ENCODE results near the gene MST1R.
A peak's percentile ranks its signal among the peaks of the same experiment; 100 is the strongest.
"Not testable (repeated sequence)": the region's sequence is repeated elsewhere in the genome, so short reads cannot be mapped to it uniquely, and the experiment has no call there.

Gene MST1R

DNA sequence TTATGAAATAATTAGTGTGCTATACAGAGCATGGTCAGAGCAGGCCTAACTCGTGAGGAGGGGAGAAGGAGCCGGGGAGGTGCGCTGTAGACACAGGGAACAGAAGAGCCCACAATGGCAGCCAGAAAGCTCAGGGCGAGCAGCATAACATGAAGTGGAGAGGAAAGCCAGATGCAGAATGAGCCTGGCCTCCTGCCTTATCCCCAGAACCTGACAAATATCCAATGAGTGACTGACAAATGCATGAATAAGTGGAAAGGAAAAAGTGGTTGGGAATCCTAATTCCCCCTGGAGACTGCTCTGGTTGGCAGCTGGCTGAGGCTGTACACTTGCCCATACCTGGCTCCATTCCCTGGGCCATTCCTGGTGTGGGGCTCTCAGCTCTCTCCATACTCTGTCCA lies 9.2 kb upstream of the MST1R start:
- POLR2A ChIA-PET (ENCODE audit: low non-redundant PET), result no interaction called here
- H3K27ac ChIP-seq, result 0 out of 2 replicates have a peak overlapping the region, but pooled peaks have one; percentile 10
- TF ChIP-seq, protein P1, sequence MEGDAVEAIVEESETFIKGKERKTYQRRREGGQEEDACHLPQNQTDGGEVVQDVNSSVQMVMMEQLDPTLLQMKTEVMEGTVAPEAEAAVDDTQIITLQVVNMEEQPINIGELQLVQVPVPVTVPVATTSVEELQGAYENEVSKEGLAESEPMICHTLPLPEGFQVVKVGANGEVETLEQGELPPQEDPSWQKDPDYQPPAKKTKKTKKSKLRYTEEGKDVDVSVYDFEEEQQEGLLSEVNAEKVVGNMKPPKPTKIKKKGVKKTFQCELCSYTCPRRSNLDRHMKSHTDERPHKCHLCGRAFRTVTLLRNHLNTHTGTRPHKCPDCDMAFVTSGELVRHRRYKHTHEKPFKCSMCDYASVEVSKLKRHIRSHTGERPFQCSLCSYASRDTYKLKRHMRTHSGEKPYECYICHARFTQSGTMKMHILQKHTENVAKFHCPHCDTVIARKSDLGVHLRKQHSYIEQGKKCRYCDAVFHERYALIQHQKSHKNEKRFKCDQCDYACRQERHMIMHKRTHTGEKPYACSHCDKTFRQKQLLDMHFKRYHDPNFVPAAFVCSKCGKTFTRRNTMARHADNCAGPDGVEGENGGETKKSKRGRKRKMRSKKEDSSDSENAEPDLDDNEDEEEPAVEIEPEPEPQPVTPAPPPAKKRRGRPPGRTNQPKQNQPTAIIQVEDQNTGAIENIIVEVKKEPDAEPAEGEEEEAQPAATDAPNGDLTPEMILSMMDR (conservative IDR thresholded peaks at IDR 0.05; ENCODE audit: low read depth), result no peak
- CTCF ChIA-PET, result interaction anchor here (0.7 kb wide), 1 partner anchor 933 kb away, joined by 3 read pairs; no protein-coding TSS in a partner anchor
- DNase-seq (ENCODE audit: low spot score), result no peak

DNA sequence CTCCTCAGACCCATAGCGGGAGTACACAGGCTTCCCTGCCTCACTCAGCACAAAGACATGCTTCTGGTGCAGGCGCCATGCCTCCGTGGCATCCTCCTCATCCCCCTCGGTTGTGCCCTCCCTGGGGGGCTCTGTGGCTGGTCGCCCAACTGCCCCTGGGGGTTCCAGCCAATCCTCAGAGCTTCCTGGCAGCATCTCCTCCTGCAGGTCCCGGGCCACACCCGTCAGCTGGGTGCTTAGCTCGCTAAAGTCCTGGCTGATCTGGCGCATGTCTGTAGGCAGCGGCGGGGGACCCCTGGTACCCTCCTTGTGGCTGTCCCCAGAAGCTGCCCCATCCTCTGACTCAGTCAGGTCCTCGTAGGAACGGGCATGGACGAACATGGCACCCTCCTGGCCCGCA lies 7.9 kb upstream of the MST1R start:
- ChIA-PET POLR2A (ENCODE audit: low non-redundant PET) (no interaction called here), CTCF (no interaction called here)
- DNase-seq (ENCODE audit: low spot score), result no peak
- TF ChIP-seq, protein P1 (conservative IDR thresholded peaks at IDR 0.05; ENCODE audit: low read depth), result no peak
- peak overlapping the region; percentile 5; the same call in 1 of the 2 replicates for H3K27ac ChIP-seq

DNA sequence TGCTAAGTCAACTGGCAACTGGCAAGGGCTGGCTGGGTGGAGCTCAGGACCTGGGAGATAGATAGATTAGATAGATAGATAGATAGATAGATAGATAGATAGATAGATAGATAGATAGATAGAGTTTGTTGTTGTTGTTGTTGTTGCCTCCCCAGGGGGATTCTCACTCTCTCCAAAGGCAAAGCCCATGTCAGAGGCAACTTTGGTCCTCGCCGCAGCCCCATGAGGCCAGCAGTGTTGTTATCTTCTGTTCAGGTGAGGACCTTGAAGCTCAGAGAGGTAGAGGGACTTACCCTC lies 7.4 kb upstream of the MST1R start:
- ChIA-PET CTCF (no interaction called here), POLR2A (ENCODE audit: low non-redundant PET) (no interaction called here)
- TF ChIP-seq, protein P1 (conservative IDR thresholded peaks at IDR 0.05; ENCODE audit: low read depth), result no peak
- no peak for DNase-seq (ENCODE audit: low spot score)
- H3K27ac ChIP-seq, result peak overlapping the region; percentile 5; the same call in 1 of the 2 replicates

DNA sequence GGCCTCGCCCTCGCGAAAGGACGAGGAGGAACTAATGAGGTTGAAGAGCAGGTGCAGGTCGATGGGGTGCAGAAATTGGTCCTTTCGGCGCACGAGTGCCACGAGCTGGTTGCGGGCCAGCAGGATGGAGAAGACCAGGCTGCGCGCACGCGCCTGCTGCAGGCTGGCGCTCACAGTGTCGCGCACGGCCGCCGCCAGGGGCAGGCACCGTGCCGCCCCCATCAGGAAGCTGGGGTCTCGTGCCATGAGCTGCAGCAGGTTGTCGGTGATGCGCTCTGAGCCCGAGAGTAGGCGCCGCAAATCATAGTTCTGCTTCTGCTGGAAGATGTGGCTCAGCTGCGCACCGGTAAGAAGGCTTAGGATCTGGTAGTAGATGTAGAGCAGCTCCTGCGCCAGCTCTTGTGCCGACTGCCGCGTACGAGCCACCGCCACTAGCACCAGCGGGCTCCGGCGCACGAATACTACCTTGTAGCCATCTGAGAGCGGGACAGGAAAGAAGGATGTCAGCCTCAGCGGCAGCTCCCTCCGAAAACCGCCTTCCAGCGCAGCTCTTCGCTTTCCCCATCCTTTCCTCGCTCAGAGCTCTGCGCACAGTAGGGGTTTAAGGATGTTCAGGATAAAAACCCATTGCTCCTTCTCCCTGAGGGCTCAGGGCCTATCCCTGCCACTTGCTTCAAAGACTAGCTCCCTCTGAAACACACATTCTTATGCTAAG lies 6.9 kb upstream of the MST1R start:
- CTCF ChIA-PET, result no interaction called here
- POLR2A ChIA-PET (ENCODE audit: low non-redundant PET), result no interaction called here
- DNase-seq (ENCODE audit: low spot score), result no peak
- H3K27ac ChIP-seq, result no peak overlapping the region; the same call in 1 of the 2 replicates
- TF ChIP-seq, protein P1 (conservative IDR thresholded peaks at IDR 0.05; ENCODE audit: low read depth), result no peak

DNA sequence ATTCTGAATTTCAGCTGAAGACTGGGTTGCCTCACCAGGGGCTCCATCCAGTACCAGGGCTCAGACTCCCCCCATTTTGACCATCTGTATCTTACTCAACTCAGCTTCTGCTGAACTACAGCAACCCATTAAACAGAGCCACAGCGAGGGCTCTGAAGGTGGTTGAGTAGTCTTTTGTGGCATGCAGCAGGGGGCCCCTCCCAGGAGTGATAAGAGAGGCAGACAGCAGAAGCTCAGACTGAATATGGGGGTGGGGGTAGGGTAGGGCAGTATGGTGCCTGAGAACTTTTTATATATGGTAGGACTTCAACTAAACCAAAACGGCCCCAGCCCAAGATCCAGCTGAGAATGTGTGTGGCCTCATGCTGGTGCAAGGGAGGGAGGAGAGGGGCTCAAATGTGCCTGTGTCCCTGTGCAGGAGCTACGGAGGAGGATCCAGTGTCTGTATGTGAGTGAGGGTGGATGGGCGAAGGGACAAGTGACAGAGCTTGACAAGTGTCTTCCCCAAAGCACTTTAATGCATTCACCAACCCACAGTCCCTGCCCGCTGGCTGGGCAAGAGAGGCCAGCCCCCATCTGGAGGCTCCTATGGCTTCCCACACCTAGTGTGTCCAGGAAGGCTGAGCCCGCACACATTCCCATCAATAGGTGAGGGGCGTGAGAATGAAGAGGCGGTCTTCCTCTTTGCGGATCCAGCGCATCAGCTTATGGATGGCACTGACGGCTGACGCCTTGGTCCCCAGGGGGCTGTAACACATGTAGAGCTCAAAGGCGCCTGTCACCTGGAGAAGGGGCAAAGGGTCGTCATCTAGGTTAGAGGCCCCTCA lies 4.9 kb upstream of the MST1R start:
- TF ChIP-seq, protein P1 (conservative IDR thresholded peaks at IDR 0.05; ENCODE audit: low read depth), result no peak
- ChIA-PET POLR2A (ENCODE audit: low non-redundant PET) (no interaction called here), CTCF (no interaction called here)
- no peak for DNase-seq (ENCODE audit: low spot score)
- peak overlapping the region; percentile 100 for H3K27ac ChIP-seq

DNA sequence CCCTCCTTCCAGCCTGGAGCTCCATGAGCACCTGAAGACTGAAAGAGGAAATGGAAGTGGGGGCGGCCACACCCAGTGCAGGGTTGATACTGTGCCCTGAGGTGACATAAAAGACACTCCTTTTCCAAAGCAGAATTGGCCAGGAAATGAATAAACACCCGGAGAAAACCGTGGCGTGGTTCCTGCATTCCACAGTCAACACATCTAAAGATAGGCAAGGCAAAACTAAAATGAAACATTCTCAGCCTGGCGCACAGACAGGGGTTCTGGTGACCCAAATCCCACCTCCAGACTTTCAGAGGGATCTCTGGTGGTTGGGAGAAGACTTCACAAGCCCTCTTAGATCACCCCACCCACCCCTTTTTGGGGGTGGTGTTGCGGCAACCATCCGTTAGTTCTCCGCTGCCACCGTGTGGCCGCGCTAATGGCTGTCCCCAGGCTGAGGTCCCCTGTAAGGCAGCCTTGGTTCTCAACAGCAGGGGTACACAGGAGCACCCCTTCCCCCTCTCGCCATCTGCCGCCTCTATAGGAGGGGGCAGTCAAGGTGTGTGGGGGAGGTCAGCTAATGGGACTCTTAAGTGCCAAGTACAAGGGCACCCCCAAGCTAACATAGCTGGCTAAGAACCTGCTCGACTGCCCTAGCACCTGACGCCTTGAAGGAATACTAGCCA lies 2.5 kb upstream of the MST1R start:
- TF ChIP-seq, protein P1 (conservative IDR thresholded peaks at IDR 0.05; ENCODE audit: low read depth), result peak; percentile 88
- POLR2A ChIA-PET (ENCODE audit: low non-redundant PET), result interaction anchor here (0.7 kb wide), 1 partner anchor 103 kb away, joined by 3 read pairs; the partner anchor contains the start of gene INKA1
- peak overlapping the region; percentile 100 for H3K27ac ChIP-seq
- CTCF ChIA-PET, result interaction anchor here (0.5 to 1.5 kb wide), 3 partner anchors 18 to 203 kb away, joined by 3 to 4 read pairs (median 3); no protein-coding TSS in a partner anchor
- peak; percentile 67 for DNase-seq (ENCODE audit: low spot score)

DNA sequence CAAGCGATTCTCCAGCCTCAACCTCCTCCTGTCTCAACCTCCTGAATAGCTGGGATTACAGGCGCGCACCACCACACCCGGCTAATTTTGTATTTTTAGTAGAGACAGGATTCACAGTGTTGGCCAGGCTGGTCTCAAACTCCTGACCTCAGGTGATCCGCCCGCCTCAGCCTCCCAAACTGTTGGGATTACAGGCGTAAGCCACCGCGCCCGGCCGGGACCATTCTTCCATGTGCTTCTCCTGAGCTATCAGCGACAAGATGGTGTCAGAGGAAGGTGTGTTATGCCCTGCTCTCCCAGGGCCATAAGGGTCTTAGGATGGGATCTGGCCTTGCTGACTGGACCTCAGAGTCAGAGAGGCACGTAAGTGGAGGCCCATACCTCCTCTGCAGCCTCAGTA lies 775 bp upstream of the MST1R start:
- DNase-seq (ENCODE audit: low spot score); POLR2A ChIA-PET (ENCODE audit: low non-redundant PET): not testable (repeated sequence)
- CTCF ChIA-PET, result interaction anchor here (1.0 kb wide), 1 partner anchor 56 kb away, joined by 3 read pairs; no protein-coding TSS in a partner anchor
- H3K27ac ChIP-seq, result peak overlapping the region; percentile 100
